DMS 273 treated with DMSO at 0.1 percent for 48 hours (cell line): ENCODE data around the gene BCL2L11.

Source experiments
- DNase-seq: peaks from one replicate; lab custom pipeline; 2025; lab: John Stamatoyannopoulos, UW

BCL2L11 gene

GRCh38 chr2:111191877-111192276 is 71.2 kb downstream of the BCL2L11 start:
- DNase-seq = no peak

GRCh38 chr2:111192776-111193368 is 72.2 kb downstream of the BCL2L11 start:
- no peak for DNase-seq

GRCh38 chr2:111194835-111195621 is 74.3 kb downstream of the BCL2L11 start:
- DNase-seq = no peak

GRCh38 chr2:111196435-111196834 is 75.7 kb downstream of the BCL2L11 start:
- DNase-seq = no peak

- DNase-seq = no peak
These were observed 78.0 kb downstream of the BCL2L11 start for GRCh38 chr2:111198701-111199100.

- no peak for DNase-seq
These were observed 79.1 kb downstream of the BCL2L11 start for GRCh38 chr2:111199840-111200239.

- DNase-seq = no peak
These were observed 79.7 kb downstream of the BCL2L11 start for GRCh38 chr2:111200333-111200881.

GRCh38 chr2:111201214-111201613 is 80.5 kb downstream of the BCL2L11 start:
- no peak for DNase-seq

- DNase-seq = no peak
These were observed 81.7 kb downstream of the BCL2L11 start for GRCh38 chr2:111202266-111203040.

GRCh38 chr2:111204706-111205105 is 84.0 kb downstream of the BCL2L11 start:
- no peak for DNase-seq

- DNase-seq = no peak
These were observed 85.1 kb downstream of the BCL2L11 start for GRCh38 chr2:111205774-111206173.

GRCh38 chr2:111207851-111208250 is 87.1 kb downstream of the BCL2L11 start:
- DNase-seq = no peak

GRCh38 chr2:111208639-111209038 is 87.9 kb downstream of the BCL2L11 start:
- no peak for DNase-seq

GRCh38 chr2:111209045-111209514 is 88.4 kb downstream of the BCL2L11 start:
- DNase-seq = no peak

GRCh38 chr2:111210036-111210435 is 89.3 kb downstream of the BCL2L11 start:
- no peak for DNase-seq

- no peak for DNase-seq
These were observed 93.2 kb downstream of the BCL2L11 start for GRCh38 chr2:111213877-111214276.

GRCh38 chr2:111216811-111217652 is 96.3 kb downstream of the BCL2L11 start:
- no peak for DNase-seq
